Brain microvascular endothelial cell (primary cell): ENCODE measurements around the gene CD44.

Source experiments
- DNase-seq: peaks from one replicate; pipeline ENCODE4 v3.0.0-alpha.2; 2020
- H3K27ac ChIP-seq: fragments of 250-450 bp; sonication (Bioruptor Pico); 2 replicates; pipeline ENCODE4 v1.5.1; 2020; ENCODE audit warnings: mild to moderate bottlenecking, moderate library complexity
- H3K27me3 ChIP-seq: fragments of 250-450 bp; sonication (Bioruptor Pico); replicated peaks from 2 replicates; pipeline ENCODE4 v1.5.1; 2020; ENCODE audit warnings: mild to moderate bottlenecking
- H3K36me3 ChIP-seq: fragments of 250-450 bp; sonication (Bioruptor Pico); replicated peaks from 2 replicates; pipeline ENCODE4 v1.5.1; 2020; ENCODE audit warnings: mild to moderate bottlenecking
- H3K4me3 ChIP-seq: 2 replicates; pipeline ENCODE4 v1.5.1; 2011; ENCODE audit warnings: low read depth, mild to moderate bottlenecking, control low read depth, low read length, moderate library complexity
- CTCF ChIP-seq: IDR thresholded peaks from 2 replicates; pipeline ENCODE4 v1.5.1; 2011; ENCODE audit warnings: low read depth, mild to moderate bottlenecking, moderate library complexity, low read length, control low read depth, inconsistent platforms; ENCODE audit errors: missing control alignments
- in situ Hi-C: cut with HindIII; loops from 2 replicates; pipeline ENCODE4 v1.10.0; 2017; ENCODE audit warnings: low sequenced_read_pairs, low pct_ligation_motif_present

CD44 gene

GRCh38 chr11:35178873-35179272 lies 39.9 kb downstream of the CD44 start:
- Histone ChIP-seq H3K27me3 (no peaks in the 10 kb centered on the region), H3K36me3 (peaks cover 48% of the 10 kb centered on the region), H3K27ac (no peak overlapping the region), H3K4me3 (no peak overlapping the region)
- TF ChIP-seq CTCF, result no peak
- DNase-seq, result no peak
- in situ Hi-C loops, result no loop called here

GRCh38 chr11:35179466-35180135 lies 40.6 kb downstream of the CD44 start:
- no peak overlapping the region for H3K4me3 ChIP-seq
- TF ChIP-seq CTCF, result no peak
- H3K27me3 ChIP-seq, result no peaks in the 10 kb centered on the region
- H3K36me3 ChIP-seq, result peaks cover 51% of the 10 kb centered on the region
- DNase-seq, result no peak
- H3K27ac ChIP-seq, result no peak overlapping the region
- in situ Hi-C loops, result no loop called here

- DNase-seq, result no peak
- TF ChIP-seq CTCF, result no peak
- Histone ChIP-seq H3K36me3 (peaks cover 56% of the 10 kb centered on the region), H3K27me3 (no peaks in the 10 kb centered on the region), H3K4me3 (no peak overlapping the region), H3K27ac (peak overlapping the region; percentile 10)
- in situ Hi-C loops, result no loop called here
These were observed 41.6 kb downstream of the CD44 start for GRCh38 chr11:35180317-35181233.

- in situ Hi-C loops, result no loop called here
- Histone ChIP-seq H3K4me3 (no peak overlapping the region), H3K27me3 (no peaks in the 10 kb centered on the region), H3K27ac (no peak overlapping the region), H3K36me3 (peaks cover 55% of the 10 kb centered on the region)
- no peak for DNase-seq
- no peak for TF ChIP-seq CTCF
These were observed 43.5 kb downstream of the CD44 start for GRCh38 chr11:35182317-35182939.

- peaks cover 53% of the 10 kb centered on the region for H3K36me3 ChIP-seq
- no peak overlapping the region for H3K4me3 ChIP-seq
- no peak for DNase-seq
- in situ Hi-C loops, result no loop called here
- no peak overlapping the region for H3K27ac ChIP-seq
- TF ChIP-seq CTCF, result no peak
- H3K27me3 ChIP-seq, result no peaks in the 10 kb centered on the region
These were observed 44.5 kb downstream of the CD44 start for GRCh38 chr11:35183326-35183925.
